Measurements from ENCODE around the gene MAT1A.

Gene MAT1A

DNA sequence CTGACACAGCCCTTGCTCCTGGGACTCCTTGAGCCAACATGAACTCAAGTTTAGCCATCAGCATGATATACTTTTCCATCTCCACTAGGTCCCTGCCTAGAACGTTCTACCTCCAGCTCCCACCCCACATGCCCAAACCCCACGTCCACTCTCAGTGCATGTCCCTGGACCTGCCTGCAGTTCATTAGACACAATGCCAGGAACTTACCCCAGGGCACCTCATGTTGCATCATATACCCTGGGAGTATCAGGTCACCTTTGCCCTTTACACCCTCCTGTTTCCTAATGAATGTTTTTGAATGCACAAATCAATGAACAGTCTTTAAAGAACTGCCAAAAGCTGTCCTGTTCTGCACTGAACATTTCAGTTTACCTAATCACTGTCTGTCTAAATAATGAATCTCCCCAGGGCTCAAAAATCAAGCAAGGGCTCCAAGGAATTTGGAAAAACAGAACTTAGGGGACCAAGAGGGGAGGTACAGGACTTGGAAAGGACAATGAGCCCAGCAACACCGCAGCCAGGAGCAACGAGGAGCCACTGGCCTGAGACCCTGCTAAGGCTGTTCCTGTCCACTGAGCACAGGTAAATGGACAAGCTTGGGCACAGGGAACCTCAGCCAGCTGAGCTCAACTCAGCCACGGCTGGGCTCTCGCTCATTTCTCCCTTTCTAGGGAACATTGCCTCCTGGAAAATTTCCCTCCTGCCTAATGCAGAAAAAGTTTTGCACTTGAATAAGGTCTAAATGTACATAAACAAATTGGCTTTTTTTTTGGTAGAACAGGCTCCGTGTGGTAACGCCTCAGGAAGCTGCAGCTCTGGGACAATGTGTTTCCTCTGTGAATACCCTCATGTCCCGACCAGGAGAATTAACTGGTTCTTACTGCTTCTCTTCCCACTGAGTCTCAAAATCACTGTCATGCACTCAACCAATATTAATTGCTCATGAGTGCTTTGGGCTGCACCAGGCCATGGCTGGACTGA, 7.4 kb downstream of the MAT1A start:
- DNase-seq, result no peak

DNA sequence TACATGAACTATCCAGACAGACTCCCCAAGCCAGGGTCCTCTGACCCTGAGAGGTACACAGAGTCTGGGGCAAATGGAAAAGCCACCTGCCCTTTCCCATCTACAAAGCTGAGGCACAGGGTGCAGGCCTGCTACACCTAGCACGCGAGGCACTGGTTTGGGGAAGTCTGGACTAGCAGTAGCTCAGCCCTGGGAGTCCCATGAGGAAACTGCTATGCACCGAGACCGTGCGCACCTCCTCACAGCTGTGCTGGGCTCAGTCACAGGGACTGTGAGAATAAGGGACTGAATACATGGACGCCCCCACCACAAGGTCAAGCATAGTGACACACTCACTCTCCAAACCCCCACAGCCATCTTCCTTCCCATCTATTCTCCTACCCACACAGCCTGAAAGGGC, 8.2 kb downstream of the MAT1A start:
- DNase-seq, result no peak

GRCh38 chr10:80280071-80280800, 9.2 kb downstream of the MAT1A start:
- DNase-seq, result no peak

DNA sequence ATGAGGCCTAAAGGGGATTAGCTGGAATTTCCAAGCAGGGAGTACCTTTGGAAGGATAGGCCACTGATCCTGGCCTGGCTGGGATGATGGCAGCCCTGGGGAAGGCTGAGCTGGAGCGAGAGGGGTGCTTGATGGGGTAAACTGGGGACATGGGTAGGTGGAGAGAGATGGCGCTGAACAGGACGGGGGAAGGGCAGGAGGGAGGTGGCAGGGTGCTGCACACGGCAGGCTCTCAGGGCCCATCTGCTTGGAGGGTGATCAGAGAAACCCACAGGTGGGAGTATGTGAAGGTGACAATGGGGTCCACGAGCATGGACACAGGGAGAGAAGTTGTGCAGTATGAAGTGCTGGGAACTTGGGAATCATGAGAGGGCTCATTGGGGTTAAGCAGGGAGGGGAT, 10.3 kb downstream of the MAT1A start:
- no peak for DNase-seq

- DNase-seq, result no peak
Observed at GRCh38 chr10:80278480-80278879, 11.0 kb downstream of the MAT1A start.

- no peak for DNase-seq
Observed at GRCh38 chr10:80277567-80278250, 11.7 kb downstream of the MAT1A start.

DNA sequence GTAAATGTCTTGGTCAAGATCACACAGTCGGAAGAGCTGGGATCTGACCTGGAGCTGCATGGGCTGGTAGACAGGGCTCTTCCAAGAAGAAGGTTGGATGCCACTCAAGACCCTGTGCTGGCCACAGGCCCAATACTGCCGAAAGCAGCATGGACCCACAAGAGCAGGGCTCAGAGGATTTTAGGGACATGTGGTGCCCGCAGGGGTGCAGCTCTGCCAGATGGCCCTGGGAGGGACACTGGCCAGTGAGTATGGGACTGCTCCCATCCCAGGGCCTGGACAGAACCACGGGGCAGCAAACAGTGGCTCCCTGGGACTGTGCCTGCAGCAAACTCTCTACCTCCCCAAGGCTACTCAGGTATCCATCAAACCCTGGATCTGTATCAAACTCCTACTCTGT, 12.4 kb downstream of the MAT1A start:
- no peak for DNase-seq

- no peak for DNase-seq
Observed at GRCh38 chr10:80276335-80276734, 13.1 kb downstream of the MAT1A start.

DNA sequence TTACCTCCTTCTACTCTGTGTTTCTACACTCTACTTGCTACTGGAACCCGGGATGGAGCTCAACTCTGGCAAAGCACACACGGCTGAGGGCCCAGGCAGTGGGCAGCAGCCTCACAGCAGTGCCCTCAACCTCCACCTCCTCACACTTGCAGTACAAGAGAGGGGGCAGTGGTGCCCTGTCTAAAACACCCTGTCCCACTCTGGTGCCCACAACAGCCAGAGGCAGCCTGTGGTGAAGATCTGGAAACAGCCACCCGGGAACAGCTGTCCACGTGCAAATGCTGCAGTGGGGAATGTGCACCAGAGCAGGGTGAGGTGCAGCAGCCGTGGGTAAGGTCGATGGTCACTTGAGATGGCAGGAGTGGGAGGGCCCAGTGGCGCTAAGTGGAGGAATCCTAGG, 13.7 kb downstream of the MAT1A start:
- no peak for DNase-seq

GRCh38 chr10:80275135-80275498, 14.3 kb downstream of the MAT1A start:
- DNase-seq, result no peak

GRCh38 chr10:80274396-80275134, 14.9 kb downstream of the MAT1A start:
- no peak for DNase-seq

DNA sequence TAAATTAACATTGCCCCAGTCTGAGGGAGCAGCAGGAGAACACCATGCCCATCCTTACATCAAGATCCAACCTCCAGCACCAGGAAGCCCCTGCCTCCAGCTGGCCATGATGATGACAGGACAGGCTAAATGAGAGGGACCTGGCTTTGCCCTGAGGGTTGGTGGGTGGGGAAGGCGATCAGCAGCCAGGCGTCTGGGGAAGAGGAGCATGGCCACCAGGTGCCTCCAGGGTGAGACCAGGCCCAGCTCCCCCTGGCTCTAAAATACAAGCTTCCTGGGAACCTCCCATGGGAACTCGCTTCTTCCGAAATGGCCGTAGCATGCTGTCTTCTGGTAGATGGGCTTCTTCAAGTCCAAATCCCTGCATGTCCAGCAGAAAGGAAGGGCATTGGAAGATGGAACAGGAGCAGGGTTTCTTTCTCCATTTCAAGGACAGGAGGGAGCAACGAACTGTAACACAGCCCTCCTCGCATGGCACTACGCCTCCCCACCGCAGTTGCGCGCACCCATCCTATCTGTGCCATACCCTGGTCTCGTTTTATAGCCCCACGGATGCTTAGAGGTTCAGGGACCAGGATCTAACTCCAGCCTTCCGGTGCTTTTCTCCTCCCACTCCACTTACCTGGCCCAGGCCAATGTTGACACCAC, 15.8 kb downstream of the MAT1A start:
- no peak for DNase-seq

DNA sequence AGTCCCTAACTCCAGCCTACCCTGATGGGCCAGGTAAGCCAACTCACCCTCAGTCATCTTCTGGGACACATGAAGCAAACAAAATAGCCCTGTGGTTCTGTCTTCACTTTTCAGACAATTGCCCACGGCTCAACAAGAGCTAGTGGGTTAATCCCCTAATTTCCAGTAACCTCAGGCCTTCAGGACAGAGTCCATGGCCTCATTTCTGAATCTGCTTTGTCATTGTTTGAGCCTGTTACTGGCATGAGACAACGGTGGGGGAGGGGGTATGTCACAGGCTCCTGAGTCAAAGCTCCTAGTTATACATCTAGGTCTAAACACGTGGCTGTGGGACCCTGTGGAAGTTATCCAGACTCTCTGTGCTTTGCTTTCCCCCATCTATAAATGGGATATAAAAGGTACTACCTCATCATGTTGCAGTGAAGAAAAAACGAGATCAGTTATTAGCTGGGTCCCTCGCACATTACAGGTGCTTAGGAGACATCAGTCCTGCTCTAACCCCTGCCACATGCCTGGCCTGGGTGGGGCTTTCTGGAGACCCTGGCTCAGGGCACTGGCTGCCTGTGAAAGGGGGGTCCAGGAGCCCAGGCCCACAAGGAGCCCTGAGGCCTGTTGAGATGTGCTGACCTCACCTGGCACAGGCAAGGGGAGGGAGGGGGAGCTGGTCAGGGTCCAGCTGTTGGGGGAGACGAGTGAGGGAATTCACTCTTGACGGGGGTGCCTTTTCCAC, 16.5 kb downstream of the MAT1A start:
- DNase-seq, result no peak

- DNase-seq, result no peak
Observed at GRCh38 chr10:80271416-80271815, 18.0 kb downstream of the MAT1A start.

GRCh38 chr10:80270887-80271286, 18.6 kb downstream of the MAT1A start:
- no peak for DNase-seq

- DNase-seq, result no peak
Observed at GRCh38 chr10:80268938-80269588, 20.4 kb downstream of the MAT1A start.

GRCh38 chr10:80268266-80268665, 21.2 kb downstream of the MAT1A start:
- no peak for DNase-seq

- no peak for DNase-seq
Observed at GRCh38 chr10:80266513-80266863, 23.0 kb downstream of the MAT1A start.

DNA sequence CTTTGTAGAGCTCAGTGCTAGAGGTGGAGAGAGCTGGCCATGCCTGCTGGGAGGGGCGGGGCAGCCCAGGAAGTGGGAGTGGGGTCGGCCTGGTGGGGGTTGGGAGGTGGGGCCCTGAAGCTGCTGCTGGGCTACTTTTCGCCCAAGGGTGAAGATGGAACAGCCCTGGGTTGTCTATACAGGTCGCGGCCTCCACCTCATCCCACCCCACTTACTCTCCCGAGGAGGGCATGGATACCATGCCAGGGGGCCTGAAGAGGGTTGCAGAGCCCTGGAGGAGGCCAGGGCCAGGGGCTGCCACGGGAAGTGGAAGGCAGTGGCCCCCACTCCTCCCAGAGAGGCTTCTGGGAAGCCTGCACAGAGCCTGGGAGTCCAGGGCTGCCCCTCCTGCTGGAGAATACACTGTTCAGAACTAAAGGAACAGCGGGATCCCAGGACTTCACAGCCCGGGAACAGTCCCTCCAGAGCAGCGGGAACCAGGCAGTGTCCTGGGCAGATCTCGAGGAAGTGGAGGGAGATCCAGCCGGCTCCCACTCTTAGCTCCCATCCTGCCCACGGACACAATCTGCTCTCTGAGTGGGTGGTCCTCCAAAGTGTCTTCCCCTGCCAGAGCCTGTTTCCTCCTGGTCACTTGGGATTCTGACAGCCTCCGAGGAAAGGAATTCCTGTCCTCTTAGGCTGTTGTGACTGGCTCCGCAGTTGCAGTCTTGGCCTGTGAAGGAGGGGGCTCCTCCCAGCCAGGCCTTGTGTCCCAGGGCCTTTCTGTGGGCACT, 23.5 kb downstream of the MAT1A start:
- DNase-seq, result no peak

All from NCI-H1694 treated with DMSO at 0.1 percent for 48 hours (cell line).